ENCODE data around the gene OR13C5. TPM values are rescaled to one million over a fixed set of nuclear protein-coding genes. Genes with fewer than 3 reads are reported as not detected.

OR13C5 gene
- total RNA-seq, 1 donor from 2014 or later: not detected

GRCh38 chr9:104572612-104573011 lies 26.6 kb downstream of the OR13C5 start:
- TF ChIP-seq, protein P1, sequence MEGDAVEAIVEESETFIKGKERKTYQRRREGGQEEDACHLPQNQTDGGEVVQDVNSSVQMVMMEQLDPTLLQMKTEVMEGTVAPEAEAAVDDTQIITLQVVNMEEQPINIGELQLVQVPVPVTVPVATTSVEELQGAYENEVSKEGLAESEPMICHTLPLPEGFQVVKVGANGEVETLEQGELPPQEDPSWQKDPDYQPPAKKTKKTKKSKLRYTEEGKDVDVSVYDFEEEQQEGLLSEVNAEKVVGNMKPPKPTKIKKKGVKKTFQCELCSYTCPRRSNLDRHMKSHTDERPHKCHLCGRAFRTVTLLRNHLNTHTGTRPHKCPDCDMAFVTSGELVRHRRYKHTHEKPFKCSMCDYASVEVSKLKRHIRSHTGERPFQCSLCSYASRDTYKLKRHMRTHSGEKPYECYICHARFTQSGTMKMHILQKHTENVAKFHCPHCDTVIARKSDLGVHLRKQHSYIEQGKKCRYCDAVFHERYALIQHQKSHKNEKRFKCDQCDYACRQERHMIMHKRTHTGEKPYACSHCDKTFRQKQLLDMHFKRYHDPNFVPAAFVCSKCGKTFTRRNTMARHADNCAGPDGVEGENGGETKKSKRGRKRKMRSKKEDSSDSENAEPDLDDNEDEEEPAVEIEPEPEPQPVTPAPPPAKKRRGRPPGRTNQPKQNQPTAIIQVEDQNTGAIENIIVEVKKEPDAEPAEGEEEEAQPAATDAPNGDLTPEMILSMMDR (IDR thresholded peaks at IDR 0.05; ENCODE audit: unreplicated experiment): no peak
- peaks cover 27% of the 10 kb centered on the region for H3K9me3 Mint-ChIP-seq (ENCODE audit: low read depth)
- no peaks in the 10 kb centered on the region for H3K4me1 Mint-ChIP-seq (ENCODE audit: low read depth)
- no peak overlapping the region for H3K27ac Mint-ChIP-seq
- no peak overlapping the region for H3K4me3 Mint-ChIP-seq (ENCODE audit: low read depth)
- H3K36me3 Mint-ChIP-seq (ENCODE audit: insufficient read depth): no peaks in the 10 kb centered on the region
- no peak for DNase-seq (ENCODE audit: low spot score, unreplicated experiment)
- no peaks in the 10 kb centered on the region for H3K27me3 Mint-ChIP-seq

DNA sequence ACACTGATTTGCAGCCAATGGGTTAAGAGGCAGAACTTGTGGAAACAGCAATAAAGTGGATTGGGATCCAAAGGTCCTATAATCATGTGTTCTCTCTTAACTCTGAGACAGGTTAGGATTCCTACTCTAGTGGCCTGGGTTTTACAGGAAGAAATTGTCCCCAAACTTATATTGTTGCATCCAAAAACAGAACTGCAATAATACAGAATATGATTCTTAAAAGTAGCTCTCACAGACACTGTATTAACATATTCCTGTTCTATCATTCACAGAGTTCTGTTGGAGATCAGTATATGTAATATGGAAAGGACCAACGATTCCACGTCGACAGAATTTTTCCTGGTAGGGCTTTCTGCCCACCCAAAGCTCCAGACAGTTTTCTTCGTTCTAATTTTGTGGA lies 30.3 kb downstream of the OR13C5 start, which contains the start of gene OR13C8:
Gene OR13C8, plus strand, starts transcription at position 301 of the 400 bp plus-strand sequence. Its CDS starts 0 bp downstream, at position 301.
- Mint-ChIP-seq H3K27ac (no peak within 1 kb of the TSS), H3K9me3 (ENCODE audit: low read depth) (peaks cover 24% of the 10 kb centered on the region), H3K4me3 (ENCODE audit: low read depth) (no peak within 1 kb of the TSS), H3K27me3 (no peaks in the 10 kb centered on the region), H3K36me3 (ENCODE audit: insufficient read depth) (no peaks in the 10 kb centered on the region), H3K4me1 (ENCODE audit: low read depth) (no peaks in the 10 kb centered on the region)
- no peak for DNase-seq (ENCODE audit: low spot score, unreplicated experiment)
- TF ChIP-seq, protein P1 (IDR thresholded peaks at IDR 0.05; ENCODE audit: unreplicated experiment): no peak

- Mint-ChIP-seq H3K4me3 (ENCODE audit: low read depth) (no peak overlapping the region), H3K27ac (no peak overlapping the region), H3K9me3 (ENCODE audit: low read depth) (peaks cover 8% of the 10 kb centered on the region), H3K27me3 (no peaks in the 10 kb centered on the region), H3K36me3 (ENCODE audit: insufficient read depth) (no peaks in the 10 kb centered on the region), H3K4me1 (ENCODE audit: low read depth) (no peaks in the 10 kb centered on the region)
- no peak for DNase-seq (ENCODE audit: low spot score, unreplicated experiment)
- TF ChIP-seq, protein P1 (IDR thresholded peaks at IDR 0.05; ENCODE audit: unreplicated experiment): no peak
Measured at GRCh38 chr9:104564358-104564757, 34.9 kb downstream of the OR13C5 start.

DNA sequence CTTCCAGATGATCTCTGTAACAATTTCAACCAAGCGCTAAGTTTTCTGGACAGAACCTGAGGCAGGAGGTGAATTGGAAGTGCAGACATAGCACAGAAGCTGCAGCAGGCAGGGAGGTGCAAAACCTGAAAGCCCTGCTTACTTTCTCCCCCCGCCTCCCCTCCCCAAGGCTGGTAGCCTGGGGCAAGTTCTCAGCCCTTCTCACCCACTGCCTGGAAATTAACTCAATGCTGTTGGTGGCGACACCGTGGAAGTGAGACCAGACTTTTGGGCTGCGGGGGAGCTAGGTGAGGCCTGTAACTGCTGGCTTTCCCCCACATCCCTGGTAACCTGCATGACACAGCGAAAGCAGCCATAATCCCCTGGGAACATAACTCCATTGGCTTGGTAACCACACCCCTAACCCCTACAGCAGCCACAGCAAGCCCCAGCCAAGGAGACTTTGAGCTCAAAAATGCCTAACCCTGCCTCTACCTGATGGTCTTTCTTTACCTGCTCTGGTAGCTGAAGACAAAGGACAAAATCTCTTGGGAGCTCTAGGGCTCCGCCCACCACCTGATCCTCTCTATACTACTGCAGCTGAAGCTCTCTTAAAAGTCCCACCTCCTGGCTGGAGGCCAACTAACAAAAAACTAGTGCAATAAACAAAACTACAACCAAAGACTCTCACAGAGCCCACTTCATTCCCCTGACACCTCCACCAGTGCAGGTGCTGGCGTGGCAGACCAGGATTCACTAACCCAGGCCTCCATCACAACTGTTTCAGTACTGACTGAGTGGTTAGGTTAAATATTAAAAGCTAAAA lies 42.2 kb downstream of the OR13C5 start:
- DNase-seq (ENCODE audit: low spot score, unreplicated experiment): no peak
- Mint-ChIP-seq H3K9me3 (ENCODE audit: low read depth) (peaks cover 19% of the 10 kb centered on the region), H3K27ac (no peak overlapping the region)

DNA sequence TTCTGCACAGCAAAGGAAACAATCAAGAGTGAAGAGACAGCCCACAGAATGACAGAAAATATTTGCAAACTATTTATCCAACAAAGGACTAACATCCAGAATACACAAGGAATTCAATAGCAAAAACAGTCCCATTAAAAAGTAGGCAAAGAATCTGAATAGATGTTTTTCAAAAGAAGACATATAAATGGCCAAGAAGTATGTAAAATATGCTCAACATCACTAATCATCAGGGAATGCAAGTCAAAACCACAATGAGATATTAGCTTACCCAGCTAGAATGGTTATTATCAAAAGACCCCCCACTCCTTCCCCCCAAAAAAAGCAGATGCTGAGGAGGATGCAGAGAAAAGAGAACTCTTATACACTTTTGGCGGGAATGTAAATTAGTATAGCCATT lies 43.7 kb downstream of the OR13C5 start:
- DNase-seq (ENCODE audit: low spot score, unreplicated experiment): no peak
- H3K9me3 Mint-ChIP-seq (ENCODE audit: low read depth): peaks cover 19% of the 10 kb centered on the region
- H3K27ac Mint-ChIP-seq: no peak overlapping the region
- TF ChIP-seq, protein P1 (IDR thresholded peaks at IDR 0.05; ENCODE audit: unreplicated experiment): no peak
- H3K4me3 Mint-ChIP-seq (ENCODE audit: low read depth): no peak overlapping the region
- no peaks in the 10 kb centered on the region for H3K4me1 Mint-ChIP-seq (ENCODE audit: low read depth)
- peaks cover 1% of the 10 kb centered on the region for H3K36me3 Mint-ChIP-seq (ENCODE audit: insufficient read depth)
- H3K27me3 Mint-ChIP-seq: no peaks in the 10 kb centered on the region

More for the DNA sequence above, 42.2 kb downstream of the OR13C5 start:
- Mint-ChIP-seq H3K4me3 (ENCODE audit: low read depth) (no peak overlapping the region), H3K36me3 (ENCODE audit: insufficient read depth) (peaks cover 1% of the 10 kb centered on the region), H3K27me3 (no peaks in the 10 kb centered on the region), H3K4me1 (ENCODE audit: low read depth) (no peaks in the 10 kb centered on the region)
- TF ChIP-seq, protein P1 (IDR thresholded peaks at IDR 0.05; ENCODE audit: unreplicated experiment): no peak

Data from progenitor cell of endocrine pancreas (in vitro differentiated cells).